ENCODE measurements around the gene ZNF662.

Gene ZNF662

GRCh38 chr3:42884324-42884723, 21.6 kb upstream of the ZNF662 start:
- peaks cover 9 to 21% (median 13%) of the 10 kb centered on the region in 10 experiments; a peak in 19 of 20 replicates for H3K4me1 ChIP-seq
- H3K4me3 ChIP-seq, result no peak overlapping the region
- no peaks in the 10 kb centered on the region for H3K27me3 ChIP-seq
- no peak for TF ChIP-seq Cebpa-rat (IDR thresholded peaks at IDR 0.05)
- H3K27ac ChIP-seq, result no peak overlapping the region
- H3K9me3 ChIP-seq (replicated peaks in 1 of 11), result no peaks in the 10 kb centered on the region
- H3K36me3 ChIP-seq, result no peaks in the 10 kb centered on the region
- no peak overlapping the region for H3K9ac ChIP-seq
- no peak overlapping the region for H3K4me2 ChIP-seq
- no peaks in the 10 kb centered on the region for H4K20me1 ChIP-seq

GRCh38 chr3:42886294-42886822, 19.6 kb upstream of the ZNF662 start:
- Histone ChIP-seq H3K9ac (no peak overlapping the region), H3K4me2 (0 out of 22 replicates have a peak overlapping the region, but pooled peaks of 1 of the 11 experiments have one; percentile 1), H3K4me1 (peaks cover 3 to 12% (median 6%) of the 10 kb centered on the region in 10 experiments; a peak in 18 of 20 replicates), H4K20me1 (no peaks in the 10 kb centered on the region), H3K4me3 (no peak overlapping the region), H3K36me3 (no peaks in the 10 kb centered on the region), H3K27ac (no peak overlapping the region), H3K9me3 (replicated peaks in 1 of 11) (no peaks in the 10 kb centered on the region), H3K27me3 (no peaks in the 10 kb centered on the region)
- TF ChIP-seq Cebpa-rat (IDR thresholded peaks at IDR 0.05), result no peak

- H3K4me3 ChIP-seq, result no peak overlapping the region
- peaks cover 0 to 5% (median 0%) of the 10 kb centered on the region in 10 experiments; a peak in 6 of 20 replicates for H3K4me1 ChIP-seq
- H3K27me3 ChIP-seq, result no peaks in the 10 kb centered on the region
- H3K9me3 ChIP-seq (replicated peaks in 1 of 11), result no peaks in the 10 kb centered on the region
- no peak overlapping the region for H3K9ac ChIP-seq
- no peaks in the 10 kb centered on the region for H3K36me3 ChIP-seq
- H3K4me2 ChIP-seq, result 0 out of 22 replicates have a peak overlapping the region, but pooled peaks of 1 of the 11 experiments have one; percentile 1
- no peak overlapping the region for H3K27ac ChIP-seq
- H4K20me1 ChIP-seq, result no peaks in the 10 kb centered on the region
- TF ChIP-seq Cebpa-rat (IDR thresholded peaks at IDR 0.05), result no peak
These were observed 18.9 kb upstream of the ZNF662 start for GRCh38 chr3:42887084-42887483.

GRCh38 chr3:42891042-42891441, 14.9 kb upstream of the ZNF662 start:
- Histone ChIP-seq H3K9me3 (replicated peaks in 1 of 11) (no peaks in the 10 kb centered on the region), H3K4me3 (no peak overlapping the region), H3K9ac (no peak overlapping the region), H3K4me1 (no peaks in the 10 kb centered on the region), H4K20me1 (no peaks in the 10 kb centered on the region), H3K36me3 (no peaks in the 10 kb centered on the region), H3K4me2 (no peak overlapping the region), H3K27ac (no peak overlapping the region), H3K27me3 (no peaks in the 10 kb centered on the region)
- TF ChIP-seq Cebpa-rat (IDR thresholded peaks at IDR 0.05), result no peak

- no peaks in the 10 kb centered on the region for H3K27me3 ChIP-seq
- H3K9ac ChIP-seq, result no peak overlapping the region
- no peaks in the 10 kb centered on the region for H3K4me1 ChIP-seq
- no peak for TF ChIP-seq Cebpa-rat (IDR thresholded peaks at IDR 0.05)
- no peak overlapping the region for H3K4me3 ChIP-seq
- H3K36me3 ChIP-seq, result no peaks in the 10 kb centered on the region
- H3K4me2 ChIP-seq, result no peak overlapping the region
- H4K20me1 ChIP-seq, result no peaks in the 10 kb centered on the region
- H3K27ac ChIP-seq, result no peak overlapping the region
- H3K9me3 ChIP-seq (replicated peaks in 1 of 11), result no peaks in the 10 kb centered on the region; a peak in 1 of 22 replicates
These were observed 13.8 kb upstream of the ZNF662 start for GRCh38 chr3:42892169-42892568.

GRCh38 chr3:42892807-42893206, 13.1 kb upstream of the ZNF662 start:
- Histone ChIP-seq H3K9ac (no peak overlapping the region), H3K4me2 (no peak overlapping the region), H3K4me1 (no peaks in the 10 kb centered on the region), H3K4me3 (no peak overlapping the region), H3K27ac (no peak overlapping the region), H3K36me3 (no peaks in the 10 kb centered on the region), H3K27me3 (no peaks in the 10 kb centered on the region), H3K9me3 (replicated peaks in 1 of 11) (peaks cover 0 to 5% (median 0%) of the 10 kb centered on the region in 11 experiments; a peak in 1 of 22 replicates), H4K20me1 (no peaks in the 10 kb centered on the region)
- TF ChIP-seq Cebpa-rat (IDR thresholded peaks at IDR 0.05), result no peak

- Histone ChIP-seq H3K9me3 (replicated peaks in 1 of 11) (peaks cover 0 to 7% (median 0%) of the 10 kb centered on the region in 11 experiments; a peak in 3 of 22 replicates), H3K4me3 (no peak overlapping the region), H3K27me3 (no peaks in the 10 kb centered on the region), H3K4me1 (no peaks in the 10 kb centered on the region), H4K20me1 (no peaks in the 10 kb centered on the region), H3K9ac (no peak overlapping the region), H3K36me3 (no peaks in the 10 kb centered on the region), H3K4me2 (no peak overlapping the region), H3K27ac (no peak overlapping the region)
- no peak for TF ChIP-seq Cebpa-rat (IDR thresholded peaks at IDR 0.05)
These were observed 11.0 kb upstream of the ZNF662 start for GRCh38 chr3:42894698-42895579.

- Histone ChIP-seq H3K4me1 (no peaks in the 10 kb centered on the region), H3K27me3 (no peaks in the 10 kb centered on the region), H3K4me3 (no peak overlapping the region), H3K36me3 (no peaks in the 10 kb centered on the region), H3K27ac (no peak overlapping the region), H4K20me1 (no peaks in the 10 kb centered on the region), H3K9me3 (replicated peaks in 1 of 11) (peaks cover 0 to 7% (median 0%) of the 10 kb centered on the region in 11 experiments; a peak in 3 of 22 replicates), H3K9ac (no peak overlapping the region), H3K4me2 (no peak overlapping the region)
- TF ChIP-seq Cebpa-rat (IDR thresholded peaks at IDR 0.05), result no peak
These were observed 10.4 kb upstream of the ZNF662 start for GRCh38 chr3:42895580-42895868.

- no peak for TF ChIP-seq Cebpa-rat (IDR thresholded peaks at IDR 0.05)
- no peaks in the 10 kb centered on the region for H3K27me3 ChIP-seq
- no peak overlapping the region for H3K9ac ChIP-seq
- no peak overlapping the region for H3K4me2 ChIP-seq
- no peaks in the 10 kb centered on the region for H3K4me1 ChIP-seq
- no peak overlapping the region for H3K27ac ChIP-seq
- H3K9me3 ChIP-seq (replicated peaks in 1 of 11), result peaks cover 3 to 18% (median 10%) of the 10 kb centered on the region in 11 experiments; a peak in 14 of 22 replicates
- no peaks in the 10 kb centered on the region for H4K20me1 ChIP-seq
- no peak overlapping the region for H3K4me3 ChIP-seq
- no peaks in the 10 kb centered on the region for H3K36me3 ChIP-seq
These were observed 6.9 kb upstream of the ZNF662 start for GRCh38 chr3:42898896-42899675.
